ENCODE data around the gene CMSS1.

- TF ChIP-seq, protein P1, sequence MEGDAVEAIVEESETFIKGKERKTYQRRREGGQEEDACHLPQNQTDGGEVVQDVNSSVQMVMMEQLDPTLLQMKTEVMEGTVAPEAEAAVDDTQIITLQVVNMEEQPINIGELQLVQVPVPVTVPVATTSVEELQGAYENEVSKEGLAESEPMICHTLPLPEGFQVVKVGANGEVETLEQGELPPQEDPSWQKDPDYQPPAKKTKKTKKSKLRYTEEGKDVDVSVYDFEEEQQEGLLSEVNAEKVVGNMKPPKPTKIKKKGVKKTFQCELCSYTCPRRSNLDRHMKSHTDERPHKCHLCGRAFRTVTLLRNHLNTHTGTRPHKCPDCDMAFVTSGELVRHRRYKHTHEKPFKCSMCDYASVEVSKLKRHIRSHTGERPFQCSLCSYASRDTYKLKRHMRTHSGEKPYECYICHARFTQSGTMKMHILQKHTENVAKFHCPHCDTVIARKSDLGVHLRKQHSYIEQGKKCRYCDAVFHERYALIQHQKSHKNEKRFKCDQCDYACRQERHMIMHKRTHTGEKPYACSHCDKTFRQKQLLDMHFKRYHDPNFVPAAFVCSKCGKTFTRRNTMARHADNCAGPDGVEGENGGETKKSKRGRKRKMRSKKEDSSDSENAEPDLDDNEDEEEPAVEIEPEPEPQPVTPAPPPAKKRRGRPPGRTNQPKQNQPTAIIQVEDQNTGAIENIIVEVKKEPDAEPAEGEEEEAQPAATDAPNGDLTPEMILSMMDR (IDR thresholded peaks at IDR 0.05): no peak
- no peak for TF ChIP-seq EP300 (IDR thresholded peaks at IDR 0.05)
These were observed 39.0 kb downstream of the CMSS1 start for GRCh38 chr3:99856437-99857220.

All from esophagus muscularis mucosa (tissue), 3 donors.